H1 (cell line): ENCODE measurements around the gene AK5. TPM values are rescaled to one million over a fixed set of nuclear protein-coding genes. Genes with fewer than 3 reads are reported as not detected.

ENCODE experiments used
- EP300 ChIP-seq, 2 experiments: IDR thresholded peaks; 1 replicate in 1 of 2; 2 replicates in 1 of 2; pipeline ENCODE4 v1.6.1; 2011 to 2012; ENCODE audit warnings: low read depth in 2 of 2, low read length in 2 of 2, mild to moderate bottlenecking in 2 of 2, borderline replicate concordance in 1 of 2, inconsistent platforms in 1 of 2, moderate library complexity in 1 of 2
- FOSL1 ChIP-seq: IDR thresholded peaks from 2 replicates; pipeline ENCODE4 v1.6.1; 2011; ENCODE audit warnings: mild to moderate bottlenecking, low read depth, low read length, moderate library complexity; ENCODE audit not compliant: insufficient read depth
- JUN ChIP-seq: IDR thresholded peaks from 2 replicates; pipeline ENCODE4 v1.6.1; 2011; ENCODE audit warnings: low read depth, mild to moderate bottlenecking, improper control_type of control experiment, low read length
- RAD21 ChIP-seq, 2 experiments: IDR thresholded peaks in 1 of 2; conservative IDR thresholded peaks in 1 of 2; 2 replicates each; pipeline ENCODE4 v1.6.1; 2011; ENCODE audit warnings: low read depth in 2 of 2, low read length in 2 of 2, improper control_type of control experiment in 1 of 2, inconsistent platforms in 1 of 2, mild to moderate bottlenecking in 1 of 2, moderate library complexity in 1 of 2
- TBP ChIP-seq: IDR thresholded peaks from 2 replicates; pipeline ENCODE4 v1.6.1; 2011; ENCODE audit warnings: low read depth, low read length, improper control_type of control experiment
- YY1 ChIP-seq: IDR thresholded peaks from 2 replicates; pipeline ENCODE4 v1.6.1; 2011; ENCODE audit warnings: low read depth, mild to moderate bottlenecking, low read length
- polyA plus RNA-seq, 7 experiments: library from polyadenylated mRNA; depleted of rRNA in 3 of 7; stranded (reverse) in 5 of 7; unstranded in 2 of 7; fragments of >200 nt in 5 of 7; fragments of 200-250 nt in 2 of 7; gene quantifications; 1 replicate in 5 of 7; 2 replicates in 1 of 7; 4 replicates in 1 of 7; pipeline versions ENCODE4 v1.2.1 to v1.2.3, GENCODE V29; 2011 to 2013; ENCODE audit warnings: missing spikeins in 2 of 7, mixed read lengths in 2 of 7
- small RNA-seq: library from polyadenylated mRNA; stranded (forward); fragments of <200 nt; extraction: miRNeasy Mini kit (QIAGEN cat#:217004); gene quantifications from one replicate; pipeline ENCODE3, GENCODE V24; 2013; ENCODE audit not compliant: insufficient read depth
- total RNA-seq: library from RNA; stranded (reverse); fragmentation: NEBNext Ultra II Directional; extraction: Animal tissue kit (Norgen Biotek cat#: 25700); gene quantifications from 2 replicates; pipeline ENCODE4 v1.2.1, GENCODE V29; 2021

Gene AK5
- total and polyA plus RNA-seq, 2 of the 8 experiments (the other 6 are each of a cell fraction or from before 2014, with no cell fraction given) = 2.0 to 7.1 TPM

DNA sequence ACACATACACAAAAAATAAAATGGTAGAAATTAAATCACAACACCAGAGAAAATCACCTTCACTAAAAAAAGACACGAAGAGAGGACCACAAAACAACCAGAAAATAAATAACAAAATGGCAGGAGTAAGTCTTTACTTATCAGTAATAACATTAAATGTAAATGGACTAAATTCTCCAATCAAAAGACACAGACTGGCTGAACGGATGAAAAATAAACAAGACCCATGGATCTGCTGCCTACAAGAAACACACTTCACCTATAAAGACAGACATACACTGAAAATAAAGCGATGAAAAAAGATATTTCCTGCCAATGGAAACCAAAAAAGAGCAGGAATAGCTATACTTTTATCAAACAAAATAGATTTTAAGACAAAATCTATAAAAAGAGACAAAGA, 327.1 kb downstream of the AK5 start (continued):
- no peak for TF ChIP-seq YY1
- TF ChIP-seq TBP = no peak
- TF ChIP-seq RAD21 (IDR thresholded peaks at IDR 0.05 in 1 of 2, conservative IDR thresholded peaks at IDR 0.05 in 1 of 2; ENCODE audit: low read depth in 2 of 2, low read length in 2 of 2) = no peak
- no peak for TF ChIP-seq EP300 (IDR thresholded peaks at IDR 0.05; ENCODE audit: borderline replicate concordance in 1 of 2, low read depth in 2 of 2, low read length in 2 of 2)
- TF ChIP-seq FOSL1 = no peak
- no peak for TF ChIP-seq JUN

Small RNA genes within 50 kb of the gene (small RNA-seq; reads per million reads assigned to genes)
- not detected for gene RNU7-8P

Other genes with a start within 250 kb of the AK5 start
- gene PIGK, start 62.6 kb upstream of the AK5 start, total RNA-seq = 22.7 and 23.2 TPM in 2 replicates
- gene PIGK, start 62.6 kb upstream of the AK5 start, polyA plus RNA-seq (2011; rRNA removed) = 5.0 and 5.6 TPM in 2 replicates